Vagina (tissue), 2 donors: ENCODE measurements around the gene MARK2.

Experiments
- POLR2A ChIP-seq, 2 donors: fragments of 450-650 bp; IDR thresholded peaks; one replicate each; pipeline ENCODE4 v1.6.1; 2017; ENCODE audit warnings: antibody characterized with exemption in 2 of 2, mild to moderate bottlenecking in 2 of 2, moderate library complexity in 2 of 2
- POLR2AphosphoS5 ChIP-seq, 2 donors: sonication (generic); formaldehyde crosslinking; IDR thresholded peaks; one replicate each; pipeline ENCODE4 v1.9.0; 2017; ENCODE audit warnings: antibody characterized with exemption in 2 of 2, mild to moderate bottlenecking in 2 of 2, low read depth in 1 of 2; ENCODE audit not compliant: insufficient read depth in 1 of 2
- TF ChIP-seq, protein P1 (sequence below), 3 experiments: fragments of 450-650 bp in 2 of 3; fragments of 200-600 bp in 1 of 3; sonication (generic) in 1 of 3; IDR thresholded peaks; one replicate each; pipeline ENCODE4 v1.5.1; 2017 to 2019; ENCODE audit warnings: antibody characterized with exemption in 3 of 3, mild to moderate bottlenecking in 2 of 3, moderate library complexity in 2 of 3

- TF ChIP-seq, protein P1, sequence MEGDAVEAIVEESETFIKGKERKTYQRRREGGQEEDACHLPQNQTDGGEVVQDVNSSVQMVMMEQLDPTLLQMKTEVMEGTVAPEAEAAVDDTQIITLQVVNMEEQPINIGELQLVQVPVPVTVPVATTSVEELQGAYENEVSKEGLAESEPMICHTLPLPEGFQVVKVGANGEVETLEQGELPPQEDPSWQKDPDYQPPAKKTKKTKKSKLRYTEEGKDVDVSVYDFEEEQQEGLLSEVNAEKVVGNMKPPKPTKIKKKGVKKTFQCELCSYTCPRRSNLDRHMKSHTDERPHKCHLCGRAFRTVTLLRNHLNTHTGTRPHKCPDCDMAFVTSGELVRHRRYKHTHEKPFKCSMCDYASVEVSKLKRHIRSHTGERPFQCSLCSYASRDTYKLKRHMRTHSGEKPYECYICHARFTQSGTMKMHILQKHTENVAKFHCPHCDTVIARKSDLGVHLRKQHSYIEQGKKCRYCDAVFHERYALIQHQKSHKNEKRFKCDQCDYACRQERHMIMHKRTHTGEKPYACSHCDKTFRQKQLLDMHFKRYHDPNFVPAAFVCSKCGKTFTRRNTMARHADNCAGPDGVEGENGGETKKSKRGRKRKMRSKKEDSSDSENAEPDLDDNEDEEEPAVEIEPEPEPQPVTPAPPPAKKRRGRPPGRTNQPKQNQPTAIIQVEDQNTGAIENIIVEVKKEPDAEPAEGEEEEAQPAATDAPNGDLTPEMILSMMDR (IDR thresholded peaks at IDR 0.05): no peak
- TF ChIP-seq POLR2AphosphoS5 (IDR thresholded peaks at IDR 0.05; ENCODE audit: insufficient read depth in 1 of 2, low read depth in 1 of 2) (no peak), POLR2A (IDR thresholded peaks at IDR 0.05) (no peak)
Observed at GRCh38 chr11:63816166-63816565, 22.7 kb upstream of the MARK2 start.
